MM.1S (cell line): ENCODE measurements around the gene PATJ.

Source experiments
- DNase-seq: peaks from one replicate; pipeline ENCODE4 v3.0.0-alpha.2; 2015
- H2AFZ ChIP-seq: fragments of 300-600 bp; sonication (generic); 2 replicates; pipeline ENCODE4 v1.6.0; 2016; ENCODE audit warnings: antibody characterized with exemption, low read length
- H3F3A ChIP-seq: fragments of 300-600 bp; sonication (generic); 2 replicates; pipeline ENCODE4 v1.6.1; 2016; ENCODE audit warnings: mild to moderate bottlenecking, antibody characterized with exemption, low read length, moderate library complexity, mixed read lengths; ENCODE audit not compliant: insufficient read depth
- H3K27ac ChIP-seq: fragments of 300-600 bp; sonication (generic); 2 replicates; pipeline ENCODE4 v1.5.1; 2016; ENCODE audit warnings: mild to moderate bottlenecking, low read length
- H3K27me3 ChIP-seq: fragments of 300-600 bp; sonication (generic); replicated peaks from 2 replicates; pipeline ENCODE4 v1.6.0; 2016; ENCODE audit warnings: low read length; ENCODE audit not compliant: insufficient read depth
- H3K36me3 ChIP-seq: fragments of 300-600 bp; sonication (generic); replicated peaks from 2 replicates; pipeline ENCODE4 v1.6.1; 2016; ENCODE audit warnings: mild to moderate bottlenecking, low read length, mixed read lengths; ENCODE audit not compliant: insufficient read depth
- H3K4me1 ChIP-seq: fragments of 300-600 bp; sonication (generic); 2 replicates; pipeline ENCODE4 v1.6.1; 2016; ENCODE audit warnings: low read length, mixed read lengths
- H3K4me2 ChIP-seq: fragments of 300-600 bp; sonication (generic); 2 replicates; pipeline ENCODE4 v1.6.0; 2016; ENCODE audit warnings: low read depth, low read length
- H3K4me3 ChIP-seq: fragments of 300-600 bp; sonication (generic); 2 replicates; pipeline ENCODE4 v1.5.1; 2016; ENCODE audit warnings: low read length, mixed read lengths
- H3K79me2 ChIP-seq: fragments of 300-600 bp; sonication (generic); 2 replicates; pipeline ENCODE4 v1.6.1; 2016; ENCODE audit warnings: mixed run types, low read length, mixed read lengths
- H3K9ac ChIP-seq: fragments of 300-600 bp; sonication (generic); 2 replicates; pipeline ENCODE4 v1.6.1; 2016; ENCODE audit warnings: low read length, mixed read lengths
- H3K9me2 ChIP-seq: fragments of 300-600 bp; sonication (generic); replicated peaks from 2 replicates; pipeline ENCODE4 v1.6.1; 2016; ENCODE audit warnings: mild to moderate bottlenecking, low read length, mixed read lengths; ENCODE audit not compliant: insufficient read depth
- H3K9me3 ChIP-seq: fragments of 300-600 bp; sonication (generic); replicated peaks from 2 replicates; pipeline ENCODE4 v1.6.1; 2016; ENCODE audit warnings: mild to moderate bottlenecking, low read length, mixed read lengths; ENCODE audit not compliant: insufficient read depth
- H4K20me1 ChIP-seq: fragments of 300-600 bp; sonication (generic); 2 replicates; pipeline ENCODE4 v1.6.1; 2016; ENCODE audit warnings: mild to moderate bottlenecking, low read length, moderate library complexity, mixed read lengths; ENCODE audit not compliant: insufficient read depth
- EZH2 ChIP-seq: fragments of 300-600 bp; sonication (generic); optimal IDR thresholded peaks from 2 replicates; pipeline ENCODE3; 2017; ENCODE audit warnings: low read depth, mild to moderate bottlenecking, antibody characterized with exemption, low read length, mixed read lengths
- EZH2phosphoT487 ChIP-seq: fragments of 300-600 bp; sonication (generic); IDR thresholded peaks from 2 replicates; pipeline ENCODE4 v1.6.1; 2018; ENCODE audit warnings: antibody characterized with exemption, low read length
- TF ChIP-seq, protein P1 (sequence below): fragments of 300-600 bp; sonication (generic); IDR thresholded peaks from 2 replicates; pipeline ENCODE4 v1.5.1; 2016; ENCODE audit warnings: antibody characterized with exemption, low read length, mixed read lengths

The PATJ gene

GRCh38 chr1:61753998-61754508 lies 11.8 kb downstream of the PATJ start:
- no peak overlapping the region for H3K27ac ChIP-seq
- no peaks in the 10 kb centered on the region for H3K79me2 ChIP-seq
- H3K36me3 ChIP-seq = no peaks in the 10 kb centered on the region
- no peak for DNase-seq
- H3K4me2 ChIP-seq = no peak overlapping the region
- H3K9me2 ChIP-seq = no peaks in the 10 kb centered on the region
- no peaks in the 10 kb centered on the region for H4K20me1 ChIP-seq
- H3K9me3 ChIP-seq = no peaks in the 10 kb centered on the region
- H2AFZ ChIP-seq = no peak overlapping the region
- TF ChIP-seq EZH2 (no peak), EZH2phosphoT487 (no peak)
- TF ChIP-seq, protein P1, sequence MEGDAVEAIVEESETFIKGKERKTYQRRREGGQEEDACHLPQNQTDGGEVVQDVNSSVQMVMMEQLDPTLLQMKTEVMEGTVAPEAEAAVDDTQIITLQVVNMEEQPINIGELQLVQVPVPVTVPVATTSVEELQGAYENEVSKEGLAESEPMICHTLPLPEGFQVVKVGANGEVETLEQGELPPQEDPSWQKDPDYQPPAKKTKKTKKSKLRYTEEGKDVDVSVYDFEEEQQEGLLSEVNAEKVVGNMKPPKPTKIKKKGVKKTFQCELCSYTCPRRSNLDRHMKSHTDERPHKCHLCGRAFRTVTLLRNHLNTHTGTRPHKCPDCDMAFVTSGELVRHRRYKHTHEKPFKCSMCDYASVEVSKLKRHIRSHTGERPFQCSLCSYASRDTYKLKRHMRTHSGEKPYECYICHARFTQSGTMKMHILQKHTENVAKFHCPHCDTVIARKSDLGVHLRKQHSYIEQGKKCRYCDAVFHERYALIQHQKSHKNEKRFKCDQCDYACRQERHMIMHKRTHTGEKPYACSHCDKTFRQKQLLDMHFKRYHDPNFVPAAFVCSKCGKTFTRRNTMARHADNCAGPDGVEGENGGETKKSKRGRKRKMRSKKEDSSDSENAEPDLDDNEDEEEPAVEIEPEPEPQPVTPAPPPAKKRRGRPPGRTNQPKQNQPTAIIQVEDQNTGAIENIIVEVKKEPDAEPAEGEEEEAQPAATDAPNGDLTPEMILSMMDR = no peak
- H3K4me3 ChIP-seq = no peak overlapping the region
- no peaks in the 10 kb centered on the region for H3K4me1 ChIP-seq
- H3K27me3 ChIP-seq = no peaks in the 10 kb centered on the region
- no peaks in the 10 kb centered on the region for H3F3A ChIP-seq
- no peak overlapping the region for H3K9ac ChIP-seq

DNA sequence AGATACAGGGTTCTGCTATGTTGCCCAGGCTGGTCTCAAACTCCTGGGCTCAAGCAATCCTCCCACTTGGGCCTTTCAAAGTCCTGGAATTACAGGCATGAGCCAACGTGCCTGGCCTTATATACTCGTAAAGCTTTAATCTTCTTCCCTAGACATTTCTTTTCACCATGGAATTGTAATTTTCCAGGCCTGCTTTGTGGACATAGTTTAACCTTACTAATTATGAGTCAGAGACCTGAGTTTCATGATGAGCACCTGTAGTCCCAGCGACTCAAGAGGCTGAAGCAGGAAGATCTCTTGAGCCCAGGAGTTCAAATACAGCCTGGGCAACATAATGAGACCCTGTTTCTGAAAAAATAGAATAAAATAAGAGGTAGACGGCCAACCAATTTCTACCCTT lies 12.3 kb downstream of the PATJ start:
- H3K79me2 ChIP-seq = no peaks in the 10 kb centered on the region
- no peaks in the 10 kb centered on the region for H3K9me2 ChIP-seq
- no peak overlapping the region for H2AFZ ChIP-seq
- no peak overlapping the region for H3K4me3 ChIP-seq
- no peaks in the 10 kb centered on the region for H3F3A ChIP-seq
- no peaks in the 10 kb centered on the region for H3K27me3 ChIP-seq
- no peak overlapping the region for H3K27ac ChIP-seq
- no peaks in the 10 kb centered on the region for H3K36me3 ChIP-seq
- TF ChIP-seq EZH2 = no peak
- TF ChIP-seq EZH2phosphoT487 = no peak
- no peaks in the 10 kb centered on the region for H3K9me3 ChIP-seq
- no peaks in the 10 kb centered on the region for H3K4me1 ChIP-seq
- H3K9ac ChIP-seq = no peak overlapping the region
- H3K4me2 ChIP-seq = no peak overlapping the region
- DNase-seq = no peak
- no peaks in the 10 kb centered on the region for H4K20me1 ChIP-seq

DNA sequence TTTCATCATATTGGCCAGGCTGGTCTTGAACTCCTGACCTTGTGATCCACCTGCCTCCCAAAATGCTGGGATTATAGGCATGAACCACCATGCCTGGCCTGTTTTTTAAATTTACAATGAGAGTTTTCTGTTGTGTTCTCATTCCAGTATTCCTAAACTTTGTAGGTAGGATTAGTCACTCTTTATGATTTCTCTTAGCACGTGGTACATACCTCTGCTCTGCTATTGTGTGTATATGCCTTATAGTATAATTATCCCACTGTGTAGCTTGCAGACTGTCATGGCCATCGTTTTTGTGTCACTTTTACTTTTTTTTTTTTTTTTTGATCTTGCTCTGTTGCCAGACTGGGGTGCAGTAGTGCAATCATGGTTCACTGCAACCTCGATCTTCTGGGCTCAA lies 14.5 kb downstream of the PATJ start:
- Histone ChIP-seq H2AFZ (no peak overlapping the region), H3K9me2 (no peaks in the 10 kb centered on the region), H3K9ac (no peak overlapping the region), H3K27me3 (no peaks in the 10 kb centered on the region), H3K4me1 (no peaks in the 10 kb centered on the region), H3K4me3 (no peak overlapping the region), H3F3A (no peaks in the 10 kb centered on the region), H3K36me3 (no peaks in the 10 kb centered on the region), H3K9me3 (no peaks in the 10 kb centered on the region), H3K27ac (no peak overlapping the region), H3K79me2 (no peaks in the 10 kb centered on the region), H3K4me2 (no peak overlapping the region), H4K20me1 (no peaks in the 10 kb centered on the region)
- TF ChIP-seq, protein P1 = no peak
- TF ChIP-seq EZH2phosphoT487 (no peak), EZH2 (no peak)
- no peak for DNase-seq

DNA sequence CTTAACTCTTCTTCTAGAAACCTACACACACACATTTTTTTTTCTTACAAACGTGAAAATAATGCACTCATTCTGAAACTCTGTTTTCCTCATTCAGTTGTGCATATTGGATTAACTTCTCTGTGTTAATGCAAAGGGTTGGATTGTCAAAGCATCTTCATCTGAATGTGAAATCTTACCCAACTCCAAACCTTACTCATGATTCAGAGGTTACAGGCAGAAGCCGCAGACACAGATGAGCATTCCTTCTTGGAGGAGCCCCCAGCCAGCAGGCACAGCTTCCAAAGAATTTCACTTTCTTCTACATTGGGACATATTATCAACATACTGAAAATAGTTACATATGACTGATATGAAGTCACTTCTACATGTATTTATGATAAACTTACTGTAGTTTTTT lies 15.7 kb downstream of the PATJ start:
- H3K36me3 ChIP-seq = no peaks in the 10 kb centered on the region
- H3K4me1 ChIP-seq = no peaks in the 10 kb centered on the region
- DNase-seq = no peak
- H3K27ac ChIP-seq = no peak overlapping the region
- no peak overlapping the region for H2AFZ ChIP-seq
- no peaks in the 10 kb centered on the region for H3K9me2 ChIP-seq
- no peak overlapping the region for H3K4me3 ChIP-seq
- no peaks in the 10 kb centered on the region for H4K20me1 ChIP-seq
- no peaks in the 10 kb centered on the region for H3K79me2 ChIP-seq
- H3K27me3 ChIP-seq = no peaks in the 10 kb centered on the region
- H3K4me2 ChIP-seq = no peak overlapping the region
- H3F3A ChIP-seq = no peaks in the 10 kb centered on the region
- TF ChIP-seq, protein P1 = no peak
- TF ChIP-seq EZH2phosphoT487 (no peak), EZH2 (no peak)
- no peaks in the 10 kb centered on the region for H3K9me3 ChIP-seq
- H3K9ac ChIP-seq = no peak overlapping the region
